H1 (cell line): ENCODE results near the gene SKP2. TPM values are rescaled to one million over a fixed set of nuclear protein-coding genes. Genes with fewer than 3 reads are reported as not detected.

Source experiments
- BRCA1 ChIP-seq: IDR thresholded peaks from 2 replicates; pipeline ENCODE4 v1.6.1; 2012; ENCODE audit warnings: low read depth, low read length, improper control_type of control experiment
- CEBPB ChIP-seq: IDR thresholded peaks from 2 replicates; pipeline ENCODE4 v1.6.1; 2012; ENCODE audit warnings: low read depth, low read length
- HDAC2 ChIP-seq, 2 experiments: fragments of 300-600 bp in 1 of 2; sonication (generic) in 1 of 2; IDR thresholded peaks; 2 replicates each; pipeline ENCODE4 v1.6.1; 2011 to 2012; ENCODE audit warnings: low read depth in 2 of 2, low read length in 2 of 2, mild to moderate bottlenecking in 2 of 2, moderate library complexity in 2 of 2, borderline replicate concordance in 1 of 2, inconsistent platforms in 1 of 2
- SUZ12 ChIP-seq: fragments of 200-600 bp; sonication (generic); IDR thresholded peaks from 2 replicates; pipeline ENCODE4 v1.6.1; 2012; ENCODE audit warnings: mild to moderate bottlenecking, inconsistent platforms, low read length, moderate library complexity, mixed read lengths
- YY1 ChIP-seq: IDR thresholded peaks from 2 replicates; pipeline ENCODE4 v1.6.1; 2011; ENCODE audit warnings: low read depth, mild to moderate bottlenecking, low read length
- polyA plus RNA-seq, 7 experiments: library from polyadenylated mRNA; depleted of rRNA in 3 of 7; stranded (reverse) in 5 of 7; unstranded in 2 of 7; fragments of >200 nt in 5 of 7; fragments of 200-250 nt in 2 of 7; gene quantifications; 1 replicate in 5 of 7; 2 replicates in 1 of 7; 4 replicates in 1 of 7; pipeline versions ENCODE4 v1.2.1 to v1.2.3, GENCODE V29; 2011 to 2013; ENCODE audit warnings: missing spikeins in 2 of 7, mixed read lengths in 2 of 7
- total RNA-seq: library from RNA; stranded (reverse); fragmentation: NEBNext Ultra II Directional; extraction: Animal tissue kit (Norgen Biotek cat#: 25700); gene quantifications from 2 replicates; pipeline ENCODE4 v1.2.1, GENCODE V29; 2021
- TF ChIP-seq, protein P1 (sequence below), 3 experiments: IDR thresholded peaks; 1 replicate in 2 of 3; 2 replicates in 1 of 3; pipeline versions ENCODE4 v1.5.1 to v1.6.1; 2011; ENCODE audit warnings: low read length in 3 of 3, mild to moderate bottlenecking in 3 of 3, inconsistent platforms in 2 of 3, low read depth in 1 of 3, moderate library complexity in 1 of 3; ENCODE audit not compliant: insufficient read depth in 1 of 3; ENCODE audit errors: control extremely low read depth in 1 of 3

The SKP2 gene
- total and polyA plus RNA-seq, 2 of the 8 experiments (the other 6 are each of a cell fraction or from before 2014, with no cell fraction given), result 49.9 to 104 TPM

DNA sequence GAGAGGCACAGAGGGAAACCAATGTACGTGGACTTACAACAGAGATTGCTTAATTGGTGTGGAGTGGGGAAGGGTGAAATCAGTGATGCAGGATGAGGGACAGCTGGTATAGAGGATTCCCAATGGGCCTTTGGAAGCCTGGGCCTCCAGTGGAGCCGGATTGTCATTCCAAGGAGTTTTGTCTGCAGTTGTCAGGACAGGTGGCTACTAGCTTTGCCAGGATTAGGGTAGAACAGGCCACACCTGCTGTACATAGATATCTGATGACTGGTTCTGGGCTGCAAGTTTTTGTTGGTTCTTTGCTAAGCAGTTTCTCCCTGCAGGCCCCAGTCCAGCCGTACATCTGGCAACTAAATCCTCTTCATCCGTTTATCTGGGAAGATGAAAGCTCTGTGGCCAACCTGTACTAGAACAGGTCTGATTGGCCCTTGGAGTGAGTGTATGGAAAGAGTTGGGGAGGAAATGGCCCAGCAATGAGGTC, 4.2 kb downstream of the SKP2 start (continued):
- TF ChIP-seq HDAC2 (IDR thresholded peaks at IDR 0.05; ENCODE audit: borderline replicate concordance in 1 of 2, low read depth in 2 of 2, low read length in 2 of 2) (no peak), BRCA1 (no peak), YY1 (no peak), SUZ12 (no peak), CEBPB (no peak)
- TF ChIP-seq, protein P1, sequence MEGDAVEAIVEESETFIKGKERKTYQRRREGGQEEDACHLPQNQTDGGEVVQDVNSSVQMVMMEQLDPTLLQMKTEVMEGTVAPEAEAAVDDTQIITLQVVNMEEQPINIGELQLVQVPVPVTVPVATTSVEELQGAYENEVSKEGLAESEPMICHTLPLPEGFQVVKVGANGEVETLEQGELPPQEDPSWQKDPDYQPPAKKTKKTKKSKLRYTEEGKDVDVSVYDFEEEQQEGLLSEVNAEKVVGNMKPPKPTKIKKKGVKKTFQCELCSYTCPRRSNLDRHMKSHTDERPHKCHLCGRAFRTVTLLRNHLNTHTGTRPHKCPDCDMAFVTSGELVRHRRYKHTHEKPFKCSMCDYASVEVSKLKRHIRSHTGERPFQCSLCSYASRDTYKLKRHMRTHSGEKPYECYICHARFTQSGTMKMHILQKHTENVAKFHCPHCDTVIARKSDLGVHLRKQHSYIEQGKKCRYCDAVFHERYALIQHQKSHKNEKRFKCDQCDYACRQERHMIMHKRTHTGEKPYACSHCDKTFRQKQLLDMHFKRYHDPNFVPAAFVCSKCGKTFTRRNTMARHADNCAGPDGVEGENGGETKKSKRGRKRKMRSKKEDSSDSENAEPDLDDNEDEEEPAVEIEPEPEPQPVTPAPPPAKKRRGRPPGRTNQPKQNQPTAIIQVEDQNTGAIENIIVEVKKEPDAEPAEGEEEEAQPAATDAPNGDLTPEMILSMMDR (IDR thresholded peaks at IDR 0.05; ENCODE audit: control extremely low read depth in 1 of 3, insufficient read depth in 1 of 3, low read depth in 1 of 3, low read length in 3 of 3), result no peak
